NCI-H1694 (cell line): Measurements from ENCODE around the gene FLYWCH2.

Experiments
- DNase-seq: peaks from one replicate; lab custom pipeline; 2025; lab: John Stamatoyannopoulos, UW

The FLYWCH2 gene, protein sequence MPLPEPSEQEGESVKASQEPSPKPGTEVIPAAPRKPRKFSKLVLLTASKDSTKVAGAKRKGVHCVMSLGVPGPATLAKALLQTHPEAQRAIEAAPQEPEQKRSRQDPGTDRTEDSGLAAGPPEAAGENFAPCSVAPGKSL

DNA sequence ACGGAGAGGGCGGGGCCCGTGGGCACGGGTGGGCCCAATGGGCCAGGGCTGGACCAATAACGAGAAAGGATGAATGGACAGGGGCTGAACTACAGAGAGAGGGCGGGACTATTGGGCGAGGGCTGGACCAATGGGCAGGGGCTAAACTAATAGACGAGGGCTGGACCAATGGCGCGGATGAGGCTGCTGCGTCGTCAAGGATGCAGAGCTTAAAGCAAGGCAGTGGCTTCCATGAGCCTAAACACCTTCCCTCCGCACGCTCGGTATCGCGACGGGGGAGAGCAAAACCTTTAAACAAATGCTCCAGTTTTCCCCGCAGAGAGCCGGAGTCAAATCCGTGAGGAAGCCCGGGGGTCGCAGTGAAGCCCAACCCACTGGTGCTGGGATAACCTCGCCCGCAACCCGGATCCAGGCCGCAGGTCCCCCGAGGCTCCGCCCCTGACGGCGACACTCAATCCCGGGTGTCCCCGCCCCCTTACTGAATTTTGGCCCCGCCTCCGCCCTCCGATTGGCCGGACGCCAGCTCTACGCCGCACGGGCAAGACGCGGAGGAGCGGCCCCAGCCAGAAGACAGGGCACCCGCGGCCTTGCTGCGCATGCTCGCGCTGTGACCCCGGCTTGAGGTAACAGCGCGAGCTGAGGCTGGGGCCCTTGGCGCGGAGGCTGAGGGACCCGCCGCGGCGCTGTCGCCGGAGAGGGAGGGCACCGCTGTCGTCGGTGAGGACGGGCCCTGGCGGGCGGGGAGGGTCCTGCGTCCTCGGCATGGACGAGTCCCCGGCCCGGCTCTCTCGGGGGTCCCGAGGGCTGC is at the start of gene FLYWCH2:
Gene FLYWCH2, plus strand, starts transcription at position 566 of the 808 bp plus-strand sequence. CDS start 13,235 bp downstream, outside the sequence.
- DNase-seq = peak; percentile 98

DNA sequence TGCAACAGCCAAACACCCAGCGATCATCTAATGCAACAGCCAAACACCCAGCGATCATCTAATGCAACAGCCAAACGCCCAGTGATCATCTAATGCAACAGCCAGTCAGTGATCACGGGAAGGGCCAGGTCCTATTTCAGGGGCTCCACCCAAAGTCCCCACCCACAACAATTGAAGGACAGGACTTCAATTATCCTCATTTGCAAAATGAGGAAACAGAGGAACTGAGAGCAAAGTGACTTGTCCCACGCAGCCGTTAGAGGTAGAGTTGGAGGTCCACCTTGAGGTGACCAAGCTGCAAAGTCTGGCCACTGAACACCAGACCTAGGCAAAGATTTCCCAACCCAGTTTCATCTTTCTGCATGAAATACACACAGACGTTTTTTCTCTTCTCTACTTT is 49.2 kb upstream of the FLYWCH2 start:
- DNase-seq = no peak

DNA sequence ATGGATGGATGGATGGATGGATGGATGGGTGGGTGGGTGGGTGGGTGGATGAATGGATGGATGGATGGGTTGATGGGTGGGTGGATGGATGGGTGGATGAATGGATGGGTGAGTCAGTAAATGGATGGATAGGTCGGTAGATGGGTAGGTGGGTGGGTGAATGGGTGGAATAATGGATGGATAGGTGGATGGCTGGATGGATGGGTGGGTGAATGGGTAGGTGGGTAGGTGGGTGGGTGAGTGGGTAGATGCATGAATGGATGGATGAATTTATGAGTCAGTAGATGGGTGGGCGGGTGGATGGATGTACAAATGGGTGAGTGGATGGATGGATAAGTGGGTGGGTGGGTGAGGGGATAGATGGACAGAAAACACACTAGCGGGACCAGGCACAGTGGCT is 48.0 kb upstream of the FLYWCH2 start:
- no peak for DNase-seq

DNA sequence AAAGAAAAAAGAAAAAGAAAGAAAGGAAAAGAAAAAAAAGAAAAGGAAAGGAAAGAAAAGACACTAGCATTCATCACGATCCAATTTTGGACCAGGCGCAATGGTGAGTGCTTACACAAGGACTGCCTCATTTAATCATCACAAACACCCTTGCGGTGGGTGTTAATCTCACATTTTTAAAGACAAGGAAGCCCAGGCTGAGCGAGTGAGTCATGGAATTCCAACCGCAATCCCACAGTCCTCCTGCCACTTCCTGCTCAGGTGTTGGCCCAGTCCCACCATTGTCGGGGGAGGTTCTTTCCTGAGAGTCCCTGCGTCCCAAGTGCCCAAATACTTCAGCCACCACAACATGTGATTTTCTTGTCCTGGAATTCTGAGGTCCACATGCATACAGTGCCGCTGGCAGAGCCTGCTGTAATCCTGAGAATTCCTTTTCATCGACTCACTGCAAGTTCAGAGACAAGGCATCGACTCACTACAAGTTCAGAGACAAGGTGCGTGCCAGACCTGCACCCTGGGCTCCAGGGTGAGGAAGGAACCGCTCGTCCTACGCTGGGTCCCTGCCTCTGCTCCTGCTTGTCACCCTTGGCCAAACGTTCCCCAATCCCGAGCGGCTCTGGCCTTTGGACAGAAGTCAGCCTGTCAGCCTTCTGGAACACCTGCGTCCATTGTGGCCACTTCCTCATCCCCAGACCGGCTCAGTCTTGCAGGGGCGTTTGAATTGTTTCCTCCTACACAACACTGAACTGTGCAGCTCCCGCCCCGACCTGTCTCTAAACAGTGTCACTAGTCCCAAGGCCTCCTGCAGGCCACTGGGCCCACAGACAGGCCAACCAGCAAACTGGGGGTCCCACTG is 47.1 kb upstream of the FLYWCH2 start:
- no peak for DNase-seq

DNA sequence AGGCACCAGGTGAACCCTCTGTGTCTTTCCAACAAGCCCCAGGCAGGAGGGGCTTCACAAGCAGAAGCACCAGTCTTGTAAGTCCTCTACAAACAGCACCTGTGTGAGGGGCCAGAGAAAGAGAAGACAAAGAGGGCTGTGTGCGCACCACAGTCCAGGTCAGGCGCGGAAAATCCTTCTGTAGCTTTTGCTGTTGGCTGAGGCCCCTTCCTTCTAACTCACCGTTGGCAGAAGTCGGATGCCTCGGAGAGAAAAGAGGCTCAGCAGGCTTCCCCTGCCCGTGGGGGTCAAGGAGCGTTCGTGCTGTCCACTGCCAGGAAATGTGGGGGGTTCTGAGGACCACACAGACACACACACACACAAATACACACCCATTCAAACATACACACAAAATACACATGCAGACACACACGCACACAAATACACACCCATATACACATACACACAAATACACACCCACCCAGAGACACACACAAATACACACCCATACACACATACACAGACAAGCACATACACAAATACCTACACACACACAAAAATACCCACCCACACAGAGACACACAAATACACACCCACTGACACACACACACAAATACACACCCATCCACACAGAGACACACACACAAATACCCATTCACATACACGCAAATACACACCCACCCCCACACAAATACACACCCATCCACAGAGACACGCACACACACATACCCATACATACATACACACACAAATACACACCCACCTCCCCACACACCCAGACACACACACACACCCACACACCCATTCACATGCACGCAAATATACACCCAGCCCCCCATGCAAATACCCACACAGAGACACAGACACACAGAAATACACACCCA is 46.1 kb upstream of the FLYWCH2 start:
- DNase-seq = no peak

DNA sequence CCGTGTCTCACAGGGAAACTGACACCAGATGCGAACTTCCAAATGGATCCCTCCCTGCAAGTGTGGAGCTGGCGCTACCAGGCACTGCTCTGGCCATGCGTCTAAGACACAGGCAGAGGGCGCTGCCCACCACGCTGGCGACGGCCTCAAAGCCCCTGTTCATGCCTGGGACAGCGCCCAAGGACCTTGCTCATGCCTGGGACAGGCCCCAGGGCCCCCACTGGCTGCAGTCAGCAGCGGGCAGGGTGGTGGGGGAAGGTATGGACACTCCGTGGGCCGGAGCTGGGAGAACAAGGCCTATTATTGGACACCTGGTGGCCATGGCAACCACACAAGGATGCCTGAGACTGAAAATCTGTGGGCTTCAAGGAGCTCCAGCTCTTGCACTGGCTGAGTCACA is 44.1 kb upstream of the FLYWCH2 start:
- DNase-seq = peak; percentile 33

DNA sequence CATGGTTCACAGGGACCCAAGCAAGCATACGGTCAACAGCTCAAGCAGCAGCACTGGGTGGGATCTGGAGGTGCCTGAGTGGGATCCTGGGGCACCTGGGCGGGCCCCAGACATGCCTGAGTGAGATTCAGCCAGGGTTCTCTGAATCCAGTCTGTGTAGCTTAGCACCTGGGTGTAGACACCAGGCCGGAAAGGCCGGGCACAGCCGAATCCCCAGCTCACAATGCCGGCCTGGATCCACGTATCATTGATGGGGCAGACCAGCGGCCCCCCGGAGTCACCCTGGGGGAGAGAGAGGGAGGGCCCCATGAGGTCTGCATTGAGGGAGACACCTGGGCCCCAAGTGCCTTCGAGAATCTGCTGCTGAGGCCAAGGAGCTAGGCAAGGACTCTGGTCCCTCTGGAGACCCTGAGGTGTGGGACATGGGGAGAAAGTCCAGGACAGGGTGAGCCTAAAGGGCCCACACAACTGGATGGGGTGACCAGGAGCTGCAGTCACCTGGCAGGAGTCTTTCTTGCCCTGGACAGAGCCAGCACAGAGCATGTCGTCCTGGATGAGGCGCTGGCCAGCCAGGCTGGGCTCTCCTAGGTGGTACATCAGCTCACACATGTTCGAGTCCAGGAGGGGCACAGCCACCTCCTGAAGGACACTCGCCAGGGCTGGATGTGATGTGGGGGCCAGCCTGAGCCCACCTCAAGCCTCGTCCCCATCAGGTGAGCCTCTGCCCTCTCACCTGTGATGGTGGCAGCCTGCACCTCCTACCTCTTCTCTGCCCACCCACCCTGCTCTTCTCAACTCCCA is 43.2 kb upstream of the FLYWCH2 start:
- no peak for DNase-seq

DNA sequence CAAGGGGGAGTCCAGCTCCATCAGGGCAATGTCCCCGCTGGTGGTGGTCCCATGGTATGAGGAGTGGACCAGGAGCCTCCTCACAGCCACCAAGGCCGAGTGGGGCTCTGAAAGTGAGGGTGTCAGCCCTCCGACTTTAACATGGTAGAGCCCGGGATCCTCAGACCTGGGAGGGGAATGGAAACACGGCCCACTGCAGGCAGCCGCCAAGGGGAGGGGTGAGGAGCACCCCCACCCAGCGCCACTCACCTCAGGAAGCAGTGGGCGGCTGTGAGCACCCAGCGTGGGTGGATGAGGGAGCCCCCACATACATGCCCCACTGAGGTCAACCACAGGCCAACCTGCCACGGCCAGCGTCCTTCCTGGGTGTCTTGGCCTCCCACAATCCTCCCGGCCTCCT is 42.1 kb upstream of the FLYWCH2 start:
- DNase-seq = no peak

DNA sequence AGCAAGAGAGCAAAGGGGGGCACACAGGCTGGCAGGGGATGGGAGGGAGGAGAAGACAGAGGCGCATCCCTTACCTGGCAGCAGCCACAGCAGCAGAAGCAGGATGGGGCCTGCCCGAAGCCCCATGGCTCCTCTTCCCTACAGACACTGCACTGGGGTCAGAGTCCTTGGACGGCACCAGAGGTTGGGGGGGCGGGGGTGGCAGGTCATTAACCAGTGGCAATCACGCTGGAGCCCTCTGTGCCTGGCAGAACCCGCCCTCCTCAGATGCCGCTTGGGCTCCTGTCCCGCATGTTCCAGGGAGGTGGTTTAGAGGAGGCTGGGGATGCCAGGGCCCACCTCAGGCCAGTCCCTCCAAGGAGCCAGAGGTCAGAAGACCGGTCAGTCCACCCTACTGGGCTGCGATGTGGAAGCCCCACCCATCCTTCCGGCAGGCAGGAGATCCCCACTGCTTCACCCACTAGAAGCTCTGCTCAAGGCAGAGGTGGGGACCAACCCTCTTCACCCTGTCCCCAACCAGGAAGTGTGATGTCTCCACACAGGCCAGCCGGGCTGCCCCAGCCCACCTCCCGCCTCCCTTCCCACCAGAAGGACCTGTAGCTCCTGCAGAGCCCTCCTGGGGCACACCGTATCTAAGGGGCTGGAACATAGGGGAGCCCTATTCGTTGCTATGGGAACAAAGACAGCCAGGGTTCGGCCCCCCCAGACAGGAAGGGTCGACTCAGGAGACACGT is 41.2 kb upstream of the FLYWCH2 start:
- DNase-seq = no peak

DNA sequence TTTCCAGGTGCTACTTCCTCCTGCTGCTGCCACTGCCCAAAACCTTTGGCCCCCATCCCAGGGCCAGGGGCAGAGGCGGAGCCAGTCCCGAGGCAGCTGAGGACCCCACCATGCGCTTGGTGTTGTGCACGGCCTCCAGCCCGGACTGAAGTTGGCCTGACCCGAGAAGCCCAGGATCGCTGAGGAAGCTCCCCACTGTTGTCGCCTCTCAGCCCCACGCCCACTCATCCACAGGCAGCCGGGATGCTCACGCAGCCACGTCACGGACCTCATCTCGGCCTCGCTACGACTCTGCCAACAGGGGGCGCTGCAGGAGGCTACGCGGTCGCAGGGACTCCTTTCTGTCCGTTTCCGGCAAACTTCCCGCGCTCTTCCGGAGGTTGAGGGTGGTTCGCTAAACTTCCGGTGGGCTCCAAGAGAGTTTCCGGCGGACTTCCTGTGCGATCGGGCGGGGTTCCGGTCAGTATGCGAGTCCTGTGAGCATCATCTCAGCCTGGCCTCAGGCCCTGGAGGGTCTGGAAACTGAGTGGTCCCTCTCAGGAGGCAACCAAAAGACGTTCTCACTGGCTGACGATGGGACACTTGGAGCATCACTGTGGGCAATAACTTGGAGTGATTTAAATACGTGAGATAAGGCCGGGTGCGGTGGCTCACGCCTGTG is 40.5 kb upstream of the FLYWCH2 start:
- peak; percentile 38 for DNase-seq

DNA sequence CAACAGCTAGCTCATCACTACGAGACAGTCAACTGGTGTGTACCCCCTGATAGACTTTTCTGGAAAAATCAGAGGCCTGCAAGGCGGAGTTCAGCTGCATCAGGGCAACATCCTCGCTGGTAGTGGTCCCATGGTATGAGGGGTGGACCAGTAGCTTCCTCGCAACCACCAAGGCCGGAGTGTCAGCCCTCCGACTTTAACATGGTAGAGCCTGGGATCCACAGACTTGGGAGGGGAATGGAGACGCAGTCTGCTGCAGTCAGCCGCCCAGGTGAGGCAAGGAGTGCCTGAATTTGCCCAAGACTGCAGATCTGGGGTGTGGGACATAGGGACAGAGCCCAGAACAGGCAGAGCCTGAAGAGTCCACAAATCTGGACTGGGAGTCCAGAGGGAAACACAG is 39.5 kb upstream of the FLYWCH2 start:
- no peak for DNase-seq

DNA sequence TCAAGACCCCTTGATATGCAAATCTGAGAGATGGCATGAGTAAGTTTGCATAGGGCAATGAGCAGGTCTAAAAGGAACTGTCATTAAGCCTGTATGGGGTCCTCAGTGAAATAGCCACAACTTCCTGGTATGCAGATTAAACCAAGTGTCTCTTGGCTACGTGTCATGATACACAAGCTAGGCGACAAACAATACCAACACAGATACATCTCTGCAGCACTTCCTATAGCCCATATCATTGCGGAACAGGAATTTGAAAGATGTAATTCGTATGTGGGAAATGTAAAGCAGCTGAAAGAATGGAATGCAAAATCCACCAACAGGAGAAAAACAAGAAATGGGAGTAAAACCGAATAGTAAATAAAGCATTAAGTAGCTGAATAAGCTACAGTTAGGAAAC is 37.9 kb upstream of the FLYWCH2 start:
- no peak for DNase-seq

DNA sequence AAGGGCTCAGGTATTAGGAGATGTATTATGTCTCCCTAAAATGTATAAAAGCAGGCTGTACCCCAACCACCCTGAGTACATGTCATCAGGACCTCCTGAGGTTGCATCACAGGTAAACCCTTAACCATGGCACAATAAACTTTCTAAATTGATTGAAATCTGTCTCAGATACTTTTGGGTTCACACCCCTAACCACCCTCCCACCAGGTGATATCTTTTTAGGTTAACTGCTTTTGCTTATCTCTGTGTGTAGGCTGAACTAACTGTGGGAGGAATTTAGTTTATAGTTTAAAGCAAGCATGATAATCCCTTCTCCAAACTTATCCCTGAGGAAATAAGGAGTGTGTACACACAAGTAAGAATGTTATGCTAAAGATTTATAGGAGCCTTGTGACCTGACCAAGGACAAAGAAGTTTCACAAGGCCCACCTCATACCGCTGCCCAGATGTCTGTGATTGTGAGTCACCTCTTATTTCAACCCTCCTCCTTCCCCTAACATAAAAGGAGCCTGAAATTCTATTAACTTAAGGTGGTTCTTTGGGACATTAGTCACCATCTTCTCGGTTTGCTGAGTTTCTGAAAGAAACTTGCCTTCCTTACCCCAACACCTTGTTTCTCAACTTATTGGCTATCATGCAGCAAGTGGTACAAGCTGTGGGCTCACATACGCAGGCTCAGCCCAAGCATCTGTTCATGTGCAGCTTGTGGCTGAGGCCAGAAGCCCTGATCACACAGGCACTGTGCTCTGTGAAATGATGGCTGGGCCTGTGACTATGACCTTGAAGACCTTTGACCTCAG is 36.3 kb upstream of the FLYWCH2 start:
- no peak for DNase-seq

DNA sequence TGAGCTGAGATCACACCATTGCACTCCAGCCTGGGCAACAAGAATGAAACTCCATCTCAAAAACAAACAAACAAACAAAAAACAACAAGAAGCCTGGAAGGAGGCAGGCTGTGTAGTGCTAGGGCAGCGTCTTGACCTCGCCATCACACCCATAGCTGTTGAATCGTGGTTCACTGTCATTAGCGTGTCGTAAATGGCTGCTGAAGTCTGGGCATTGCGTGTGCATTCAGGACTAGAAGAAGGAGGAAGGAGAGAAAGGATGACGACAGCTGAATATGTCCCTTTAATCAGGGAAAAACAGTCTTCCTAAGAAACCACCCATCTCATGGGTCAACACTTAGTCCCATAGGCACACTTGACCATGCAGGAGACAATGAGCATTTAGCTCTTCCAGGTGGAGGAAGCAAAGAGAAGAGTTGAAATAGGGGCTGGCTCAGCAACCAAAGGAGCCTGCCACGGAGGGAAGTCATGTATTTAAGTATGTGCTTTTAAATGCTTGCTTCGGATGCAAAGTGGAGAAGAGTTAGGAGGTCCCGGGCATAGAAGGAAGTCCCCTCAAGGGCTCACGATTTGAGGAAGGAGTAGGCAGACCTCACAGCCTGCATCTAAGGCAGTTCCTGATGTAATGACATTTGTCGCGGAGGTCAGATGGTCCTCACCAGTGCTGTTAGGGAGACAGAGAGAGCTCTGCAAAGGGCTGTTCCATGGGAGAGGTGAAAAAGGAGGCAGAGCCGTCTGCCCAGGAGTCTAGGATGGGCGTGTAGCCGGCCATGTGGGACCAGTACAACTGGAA is 33.9 kb upstream of the FLYWCH2 start:
- no peak for DNase-seq

DNA sequence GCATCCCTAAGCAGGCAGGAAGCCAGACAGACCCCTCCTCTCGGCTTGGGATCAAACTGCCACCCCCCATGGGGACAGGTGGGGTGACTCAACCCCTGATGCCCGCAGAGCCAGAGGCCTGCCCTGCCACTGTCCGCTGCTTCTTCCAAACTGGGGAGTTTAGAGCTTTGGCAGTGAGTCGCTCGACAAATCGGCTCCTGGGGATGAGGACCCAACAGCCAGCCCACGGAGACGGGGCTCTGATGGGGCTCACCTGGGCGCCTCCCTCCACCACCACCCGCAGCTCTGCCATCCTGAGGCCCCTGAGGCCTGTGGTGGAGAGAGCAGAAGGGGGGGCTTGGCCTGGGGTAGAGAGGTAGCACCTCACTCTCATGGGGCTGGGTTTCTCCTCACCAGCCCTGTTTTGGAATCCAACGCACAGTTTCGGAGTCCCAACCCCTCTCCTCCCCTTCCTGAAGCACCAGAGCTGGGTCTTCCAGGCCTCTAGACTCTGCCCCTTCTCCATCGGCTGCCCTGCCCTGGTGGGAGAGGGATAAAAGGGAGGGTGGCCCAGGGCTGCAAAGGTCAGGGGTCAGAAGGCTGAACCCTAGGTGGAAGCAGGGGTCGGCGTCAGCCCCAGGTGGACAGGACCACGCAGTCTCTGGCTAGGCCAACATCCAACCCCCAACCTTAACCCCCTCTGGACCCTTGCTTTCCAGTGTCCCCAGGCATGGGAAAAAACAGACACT is 30.8 kb upstream of the FLYWCH2 start:
- no peak for DNase-seq

DNA sequence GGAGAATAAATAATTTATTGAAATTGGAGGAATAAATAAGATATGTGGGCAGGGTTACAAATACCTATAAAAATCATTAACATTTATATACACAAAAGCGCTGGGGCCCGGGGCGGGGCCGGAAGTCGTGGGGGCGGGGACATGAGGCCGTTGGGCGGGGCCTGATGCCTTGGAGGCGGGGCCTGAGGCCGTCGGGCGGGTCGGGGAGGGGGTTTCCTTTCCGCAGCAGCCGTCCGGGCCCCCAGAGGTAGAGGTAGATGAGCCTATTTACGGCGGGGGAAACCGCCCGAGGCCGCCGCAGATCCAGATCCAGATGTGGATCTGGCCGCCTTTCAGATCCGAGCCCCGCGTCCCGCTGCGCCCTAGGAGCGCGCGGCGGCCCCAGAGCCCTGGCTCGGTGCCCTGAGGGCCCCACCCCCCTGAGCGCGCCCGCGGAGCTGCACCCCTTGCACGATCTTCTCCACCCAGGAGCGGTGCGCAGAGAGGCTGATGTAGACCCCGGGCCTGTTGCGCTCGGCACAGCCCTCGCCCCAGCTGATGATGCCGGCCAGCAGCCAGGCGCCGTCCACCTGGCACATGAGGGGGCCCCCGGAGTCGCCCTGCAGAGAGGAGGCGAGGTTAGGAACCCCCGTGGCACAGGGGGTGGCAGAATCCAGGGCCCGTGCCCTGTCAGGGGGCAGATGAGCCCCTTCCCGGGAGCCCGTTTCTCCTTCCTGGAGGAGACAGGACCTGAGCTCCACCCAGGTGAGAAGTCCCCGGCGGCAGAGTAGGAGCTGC is 30.1 kb upstream of the FLYWCH2 start:
- DNase-seq = no peak
